H9 (cell line): ENCODE measurements around the gene NUTM2B. TPM values are rescaled to one million over a fixed set of nuclear protein-coding genes. Genes with fewer than 3 reads are reported as not detected.
"Not testable (repeated sequence)": the region's sequence is repeated elsewhere in the genome, so short reads cannot be mapped to it uniquely, and the experiment has no call there.

Source experiments
- DNase-seq: peaks from one replicate; pipeline ENCODE4 v3.0.0-alpha.2; 2017
- H2AFZ ChIP-seq: one replicate; pipeline ENCODE4 v1.6.1; 2013; ENCODE audit warnings: mild to moderate bottlenecking, low read length, control low read depth, moderate library complexity
- H2AK5ac ChIP-seq: 2 replicates; pipeline ENCODE4 v1.6.1; 2013; ENCODE audit warnings: low read length, control low read depth, mixed read lengths; ENCODE audit not compliant: insufficient read length
- H2BK120ac ChIP-seq: one replicate; pipeline ENCODE4 v1.6.1; 2013; ENCODE audit warnings: low read depth, mild to moderate bottlenecking, low read length, control low read depth, inconsistent platforms; ENCODE audit not compliant: poor library complexity, severe bottlenecking
- H2BK12ac ChIP-seq: 2 replicates; pipeline ENCODE4 v1.6.1; 2013; ENCODE audit warnings: low read length, control low read depth, mixed read lengths, low read depth; ENCODE audit not compliant: insufficient read length
- H2BK15ac ChIP-seq: 2 replicates; pipeline ENCODE4 v1.6.1; 2013; ENCODE audit warnings: low read depth, low read length, control low read depth
- H2BK20ac ChIP-seq: one replicate; pipeline ENCODE4 v1.6.1; 2013; ENCODE audit warnings: low read depth, mild to moderate bottlenecking, low read length, control low read depth, inconsistent platforms; ENCODE audit not compliant: poor library complexity, severe bottlenecking
- H2BK5ac ChIP-seq: 2 replicates; pipeline ENCODE4 v1.6.1; 2013; ENCODE audit warnings: low read length, control low read depth, mixed read lengths; ENCODE audit not compliant: insufficient read length
- H3K14ac ChIP-seq: 2 replicates; pipeline ENCODE4 v1.6.1; 2013; ENCODE audit warnings: low read length, control low read depth; ENCODE audit not compliant: insufficient read depth
- H3K18ac ChIP-seq: 2 replicates; pipeline ENCODE4 v1.6.1; 2013; ENCODE audit warnings: low read depth, mild to moderate bottlenecking, mixed read lengths, low read length, control low read depth; ENCODE audit not compliant: insufficient read length
- H3K23ac ChIP-seq: 2 replicates; pipeline ENCODE4 v1.6.1; 2013; ENCODE audit warnings: low read length, control low read depth, mixed read lengths, low read depth; ENCODE audit not compliant: insufficient read length
- H3K23me2 ChIP-seq: 2 replicates; pipeline ENCODE4 v1.6.1; 2013; ENCODE audit warnings: low read depth, mild to moderate bottlenecking, mixed read lengths, low read length, control low read depth; ENCODE audit not compliant: insufficient read length, poor library complexity, severe bottlenecking
- H3K27ac ChIP-seq: 2 replicates; pipeline ENCODE4 v1.5.1; 2013; ENCODE audit warnings: low read length, control low read depth, mixed read lengths, low read depth; ENCODE audit not compliant: insufficient read length
- H3K27me3 ChIP-seq: 2 replicates; pipeline ENCODE4 v1.6.1; 2013; ENCODE audit warnings: low read length, control low read depth, inconsistent platforms; ENCODE audit not compliant: insufficient read depth
- H3K4ac ChIP-seq: 2 replicates; pipeline ENCODE4 v1.6.1; 2013; ENCODE audit warnings: low read depth, mild to moderate bottlenecking, control low read depth, inconsistent platforms, low read length, moderate library complexity
- H3K4me1 ChIP-seq: 2 replicates; pipeline ENCODE4 v1.6.1; 2013; ENCODE audit warnings: low read length, control low read depth, inconsistent platforms; ENCODE audit not compliant: insufficient read depth
- H3K4me2 ChIP-seq: 2 replicates; pipeline ENCODE4 v1.6.1; 2013; ENCODE audit warnings: low read length, control low read depth, mixed read lengths; ENCODE audit not compliant: insufficient read length, insufficient read depth
- H3K56ac ChIP-seq: 2 replicates; pipeline ENCODE4 v1.6.1; 2013; ENCODE audit warnings: low read depth, mild to moderate bottlenecking, mixed read lengths, low read length, control low read depth; ENCODE audit not compliant: insufficient read length
- H3K79me1 ChIP-seq: 2 replicates; pipeline ENCODE4 v1.6.1; 2013; ENCODE audit warnings: low read depth, mild to moderate bottlenecking, moderate library complexity, low read length, control low read depth, inconsistent platforms; ENCODE audit not compliant: insufficient read depth, poor library complexity, severe bottlenecking
- H3K79me2 ChIP-seq: 2 replicates; pipeline ENCODE4 v1.6.1; 2013; ENCODE audit warnings: low read length, control low read depth, inconsistent platforms; ENCODE audit not compliant: insufficient read depth
- H3K9ac ChIP-seq: 2 replicates; pipeline ENCODE4 v1.6.1; 2013; ENCODE audit warnings: low read length, control low read depth, mixed read lengths; ENCODE audit not compliant: insufficient read length; ENCODE audit errors: extremely low read depth
- H3K9me3 ChIP-seq: one replicate; pipeline ENCODE4 v1.6.1; 2013; ENCODE audit warnings: low read depth, low read length, inconsistent platforms; ENCODE audit not compliant: control insufficient read depth
- H3T11ph ChIP-seq: one replicate; pipeline ENCODE4 v1.6.1; 2013; ENCODE audit warnings: mild to moderate bottlenecking, low read length, control low read depth, inconsistent platforms
- H4K20me1 ChIP-seq: one replicate; pipeline ENCODE4 v1.6.1; 2013; ENCODE audit not compliant: control insufficient read depth, insufficient read length, insufficient read depth
- H4K5ac ChIP-seq: 2 replicates; pipeline ENCODE4 v1.6.1; 2013; ENCODE audit warnings: low read depth, mild to moderate bottlenecking, mixed read lengths, low read length, control low read depth; ENCODE audit not compliant: insufficient read length
- H4K8ac ChIP-seq: replicated peaks from 2 replicates; pipeline ENCODE4 v1.6.1; 2013; ENCODE audit warnings: low read length, control low read depth, mixed read lengths, low read depth; ENCODE audit not compliant: insufficient read length
- H4K91ac ChIP-seq: 2 replicates; pipeline ENCODE4 v1.6.1; 2013; ENCODE audit warnings: low read depth, mild to moderate bottlenecking, moderate library complexity, mixed read lengths, low read length, control low read depth; ENCODE audit not compliant: insufficient read length
- H3K27ac Mint-ChIP-seq, 3 experiments: 2 replicates in 2 of 3; 3 replicates in 1 of 3; pipeline ENCODE4 v1.8.0; 2020 to 2021; ENCODE audit warnings: mixed read lengths in 3 of 3, mild to moderate bottlenecking in 1 of 3, moderate library complexity in 1 of 3
- H3K27me3 Mint-ChIP-seq: 2 replicates; pipeline ENCODE4 v1.8.0; 2021; ENCODE audit warnings: low read depth, mild to moderate bottlenecking, moderate library complexity, mixed read lengths
- H3K36me3 Mint-ChIP-seq, 3 experiments: 2 replicates in 2 of 3; 3 replicates in 1 of 3; pipeline ENCODE4 v1.8.0; 2020 to 2021; ENCODE audit warnings: low read depth in 3 of 3, mixed read lengths in 3 of 3; ENCODE audit not compliant: insufficient read depth in 1 of 3
- H3K4me1 Mint-ChIP-seq, 2 experiments: 2 replicates each; pipeline ENCODE4 v1.8.0; 2020; ENCODE audit warnings: mixed read lengths in 2 of 2
- H3K4me3 Mint-ChIP-seq, 2 experiments: 2 replicates in 1 of 2; 3 replicates in 1 of 2; pipeline ENCODE4 v1.8.0; 2020 to 2021; ENCODE audit warnings: mild to moderate bottlenecking in 2 of 2, mixed read lengths in 2 of 2, moderate library complexity in 1 of 2
- H3K9me3 Mint-ChIP-seq, 2 experiments: 2 replicates in 1 of 2; 3 replicates in 1 of 2; pipeline ENCODE4 v1.8.0; 2020; ENCODE audit warnings: mild to moderate bottlenecking in 2 of 2, mixed read lengths in 2 of 2, moderate library complexity in 1 of 2
- WGBS: extraction: QIAGEN DNeasy Blood & Tissue Kit; methylation state at CpG from one replicate; pipeline ENCODE4 v1.1.7; 2013; ENCODE audit warnings: missing lambda C conversion rate, low lambda C conversion rate, mixed read lengths; ENCODE audit not compliant: insufficient read length; ENCODE audit errors: extremely low coverage; 5-methylcytosine and 5-hydroxymethylcytosine counted together
- total RNA-seq: library from RNA; stranded (reverse); gene quantifications from 2 replicates; pipeline ENCODE4 v1.2.1, GENCODE V29; 2021

Gene NUTM2B
- total RNA-seq, 1 experiment from 2014 or later: 0.46 TPM

DNA sequence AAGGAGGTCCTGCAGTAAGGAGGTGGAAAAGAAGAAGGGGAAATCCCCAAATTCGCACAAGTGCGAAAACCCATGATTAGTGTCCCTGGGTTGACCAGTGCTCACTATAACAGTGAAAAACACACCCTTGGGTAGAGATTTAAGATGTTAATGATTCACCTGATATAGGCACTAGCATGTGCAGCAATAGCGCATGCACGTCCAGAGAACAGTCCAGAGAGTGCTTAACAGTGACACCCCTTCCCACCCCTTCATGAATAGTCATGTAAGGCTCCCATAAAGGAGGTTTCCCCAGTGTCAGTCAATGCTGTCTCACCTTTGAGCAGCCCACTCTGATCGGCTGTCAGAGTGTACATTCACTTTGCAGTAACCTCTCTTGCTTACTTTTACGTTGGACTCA, 6.4 kb upstream of the NUTM2B start:
- H3K4me1 Mint-ChIP-seq, H3K14ac ChIP-seq, H4K8ac ChIP-seq, DNase-seq, H4K20me1 ChIP-seq, H3T11ph ChIP-seq, H3K4me2 ChIP-seq, H2BK5ac ChIP-seq, H3K27me3 Mint-ChIP-seq, H3K56ac ChIP-seq, H3K27ac ChIP-seq, H2AFZ ChIP-seq, H4K5ac ChIP-seq, H3K79me1 ChIP-seq, H3K9me3 ChIP-seq, H3K4ac ChIP-seq, H3K9ac ChIP-seq, H2BK15ac ChIP-seq, H2AK5ac ChIP-seq, H3K9me3 Mint-ChIP-seq, H3K27ac Mint-ChIP-seq, H2BK20ac ChIP-seq, H2BK12ac ChIP-seq, H3K4me3 Mint-ChIP-seq, H2BK120ac ChIP-seq, H3K79me2 ChIP-seq, H3K27me3 ChIP-seq, H3K23me2 ChIP-seq, H3K18ac ChIP-seq, H3K23ac ChIP-seq, H4K91ac ChIP-seq, H3K36me3 Mint-ChIP-seq, H3K4me1 ChIP-seq: not testable (repeated sequence)
- WGBS: no CpG with 5 or more reads among the region's 6 CpGs

DNA sequence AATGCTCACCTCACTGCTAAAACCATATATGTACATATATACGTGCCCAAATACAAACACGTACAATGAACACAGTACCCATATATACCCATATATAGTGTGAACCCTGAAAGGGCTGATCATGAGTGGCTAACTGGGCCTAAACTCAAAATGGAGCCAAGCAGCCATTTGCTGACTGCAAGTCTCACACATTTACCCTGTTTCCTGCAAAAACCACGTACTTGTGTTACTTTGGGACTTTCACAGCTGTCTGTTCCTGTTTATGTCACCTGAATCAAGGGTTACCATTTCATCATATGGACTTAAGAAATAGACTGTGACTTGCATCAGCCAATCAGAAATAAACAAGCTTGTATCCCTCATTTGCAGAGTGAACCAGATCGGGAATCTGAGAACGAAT, 5.9 kb upstream of the NUTM2B start:
- not testable (repeated sequence) for H3K23me2 ChIP-seq, H2BK120ac ChIP-seq, H2AFZ ChIP-seq, H2BK5ac ChIP-seq, H4K20me1 ChIP-seq, H2BK12ac ChIP-seq, H2AK5ac ChIP-seq, H3K79me1 ChIP-seq, H3K4me1 ChIP-seq, H3K4ac ChIP-seq, H4K5ac ChIP-seq, H3K56ac ChIP-seq, H2BK20ac ChIP-seq, H4K8ac ChIP-seq, H3K14ac ChIP-seq, H4K91ac ChIP-seq, H3K27me3 Mint-ChIP-seq, H2BK15ac ChIP-seq, H3K18ac ChIP-seq, H3K4me1 Mint-ChIP-seq, H3T11ph ChIP-seq, H3K27ac Mint-ChIP-seq, H3K23ac ChIP-seq, H3K36me3 Mint-ChIP-seq, H3K79me2 ChIP-seq, H3K27me3 ChIP-seq, H3K9me3 Mint-ChIP-seq, H3K9me3 ChIP-seq, H3K4me2 ChIP-seq, H3K4me3 Mint-ChIP-seq, H3K27ac ChIP-seq, DNase-seq, H3K9ac ChIP-seq
- WGBS: no CpG with 5 or more reads among the region's 5 CpGs
